PFSK-1 (cell line): Measurements from ENCODE around the gene RIPPLY1.

Experiments
- FOXP2 ChIP-seq: optimal IDR thresholded peaks from 2 replicates; pipeline ENCODE3; 2011; ENCODE audit warnings: borderline replicate concordance, control low read depth, inconsistent platforms; ENCODE audit not compliant: insufficient read depth; ENCODE audit errors: extremely low read length, extremely low read depth
- POLR2AphosphoS5 ChIP-seq: IDR thresholded peaks from 2 replicates; pipeline ENCODE4 v1.6.1; 2012; ENCODE audit warnings: low read depth, mild to moderate bottlenecking, control low read depth, low read length, moderate library complexity
- SIN3A ChIP-seq: IDR thresholded peaks from 2 replicates; pipeline ENCODE4 v1.6.1; 2012; ENCODE audit warnings: mild to moderate bottlenecking, low read length, moderate library complexity, borderline replicate concordance; ENCODE audit not compliant: insufficient read depth
- TAF1 ChIP-seq: IDR thresholded peaks from 2 replicates; pipeline ENCODE4 v1.6.1; 2012; ENCODE audit warnings: low read length, control low read depth, borderline replicate concordance; ENCODE audit not compliant: insufficient read depth
- TF ChIP-seq, protein P1 (sequence below), 2 experiments: IDR thresholded peaks; 2 replicates each; pipeline versions ENCODE4 v1.6.1 to v1.8.0; 2011 to 2012; ENCODE audit warnings: low read depth in 2 of 2, low read length in 2 of 2, control low read depth in 1 of 2, inconsistent platforms in 1 of 2, mild to moderate bottlenecking in 1 of 2, moderate library complexity in 1 of 2; ENCODE audit not compliant: insufficient read depth in 1 of 2

Gene RIPPLY1

DNA sequence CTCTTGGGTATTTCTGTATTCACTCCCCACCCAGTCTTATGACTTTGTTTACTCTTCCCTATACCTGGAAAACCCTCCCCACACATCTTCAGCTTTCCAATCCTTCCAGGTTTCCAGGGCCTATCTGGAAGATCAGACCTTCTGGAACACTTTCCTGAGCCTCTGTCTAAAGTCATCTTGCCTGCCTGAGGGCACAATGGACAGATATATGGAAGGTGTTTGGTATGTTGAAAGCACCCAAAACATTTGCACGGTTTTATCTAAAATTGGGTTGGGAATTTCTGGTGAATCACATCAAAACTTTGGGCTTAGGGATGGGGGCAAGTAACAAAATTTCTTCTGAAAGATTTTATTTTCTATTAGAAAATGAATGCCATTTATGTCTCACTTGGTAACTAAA lies 33.1 kb upstream of the RIPPLY1 start:
- TF ChIP-seq TAF1, result no peak
- no peak for TF ChIP-seq SIN3A
- TF ChIP-seq FOXP2, result no peak
- TF ChIP-seq, protein P1, sequence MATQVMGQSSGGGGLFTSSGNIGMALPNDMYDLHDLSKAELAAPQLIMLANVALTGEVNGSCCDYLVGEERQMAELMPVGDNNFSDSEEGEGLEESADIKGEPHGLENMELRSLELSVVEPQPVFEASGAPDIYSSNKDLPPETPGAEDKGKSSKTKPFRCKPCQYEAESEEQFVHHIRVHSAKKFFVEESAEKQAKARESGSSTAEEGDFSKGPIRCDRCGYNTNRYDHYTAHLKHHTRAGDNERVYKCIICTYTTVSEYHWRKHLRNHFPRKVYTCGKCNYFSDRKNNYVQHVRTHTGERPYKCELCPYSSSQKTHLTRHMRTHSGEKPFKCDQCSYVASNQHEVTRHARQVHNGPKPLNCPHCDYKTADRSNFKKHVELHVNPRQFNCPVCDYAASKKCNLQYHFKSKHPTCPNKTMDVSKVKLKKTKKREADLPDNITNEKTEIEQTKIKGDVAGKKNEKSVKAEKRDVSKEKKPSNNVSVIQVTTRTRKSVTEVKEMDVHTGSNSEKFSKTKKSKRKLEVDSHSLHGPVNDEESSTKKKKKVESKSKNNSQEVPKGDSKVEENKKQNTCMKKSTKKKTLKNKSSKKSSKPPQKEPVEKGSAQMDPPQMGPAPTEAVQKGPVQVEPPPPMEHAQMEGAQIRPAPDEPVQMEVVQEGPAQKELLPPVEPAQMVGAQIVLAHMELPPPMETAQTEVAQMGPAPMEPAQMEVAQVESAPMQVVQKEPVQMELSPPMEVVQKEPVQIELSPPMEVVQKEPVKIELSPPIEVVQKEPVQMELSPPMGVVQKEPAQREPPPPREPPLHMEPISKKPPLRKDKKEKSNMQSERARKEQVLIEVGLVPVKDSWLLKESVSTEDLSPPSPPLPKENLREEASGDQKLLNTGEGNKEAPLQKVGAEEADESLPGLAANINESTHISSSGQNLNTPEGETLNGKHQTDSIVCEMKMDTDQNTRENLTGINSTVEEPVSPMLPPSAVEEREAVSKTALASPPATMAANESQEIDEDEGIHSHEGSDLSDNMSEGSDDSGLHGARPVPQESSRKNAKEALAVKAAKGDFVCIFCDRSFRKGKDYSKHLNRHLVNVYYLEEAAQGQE (IDR thresholded peaks at IDR 0.05; ENCODE audit: insufficient read depth in 1 of 2, low read depth in 2 of 2, low read length in 2 of 2), result no peak
- no peak for TF ChIP-seq POLR2AphosphoS5

GRCh38 chrX:106935175-106935574 lies 32.0 kb upstream of the RIPPLY1 start:
- TF ChIP-seq SIN3A, result no peak
- no peak for TF ChIP-seq TAF1
- no peak for TF ChIP-seq POLR2AphosphoS5
- TF ChIP-seq FOXP2, result no peak
- TF ChIP-seq, protein P1 (IDR thresholded peaks at IDR 0.05; ENCODE audit: insufficient read depth in 1 of 2, low read depth in 2 of 2, low read length in 2 of 2), result no peak

DNA sequence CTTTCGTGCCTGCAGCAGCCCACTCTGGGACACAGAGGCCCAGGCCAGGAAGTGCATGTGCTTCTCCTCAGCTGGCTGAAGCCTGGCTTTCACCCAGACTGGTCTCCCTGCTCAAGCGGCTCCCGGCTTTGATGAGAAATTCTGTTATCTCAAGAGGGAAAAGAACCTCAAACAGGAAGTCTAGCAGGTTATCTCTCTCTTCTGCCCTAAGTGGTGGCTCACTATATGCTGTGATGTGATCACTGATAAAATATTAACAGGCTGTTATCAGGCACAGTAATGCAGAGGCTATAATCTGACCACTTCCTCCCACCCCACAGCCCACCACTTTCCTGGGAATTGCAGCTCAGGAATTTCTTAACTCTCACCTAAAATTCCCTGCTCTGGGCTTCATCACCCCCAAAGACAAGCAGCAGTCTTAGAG lies 30.4 kb upstream of the RIPPLY1 start:
- TF ChIP-seq, protein P1 (IDR thresholded peaks at IDR 0.05; ENCODE audit: insufficient read depth in 1 of 2, low read depth in 2 of 2, low read length in 2 of 2), result no peak
- TF ChIP-seq TAF1 (no peak), FOXP2 (no peak), POLR2AphosphoS5 (no peak), SIN3A (no peak)

DNA sequence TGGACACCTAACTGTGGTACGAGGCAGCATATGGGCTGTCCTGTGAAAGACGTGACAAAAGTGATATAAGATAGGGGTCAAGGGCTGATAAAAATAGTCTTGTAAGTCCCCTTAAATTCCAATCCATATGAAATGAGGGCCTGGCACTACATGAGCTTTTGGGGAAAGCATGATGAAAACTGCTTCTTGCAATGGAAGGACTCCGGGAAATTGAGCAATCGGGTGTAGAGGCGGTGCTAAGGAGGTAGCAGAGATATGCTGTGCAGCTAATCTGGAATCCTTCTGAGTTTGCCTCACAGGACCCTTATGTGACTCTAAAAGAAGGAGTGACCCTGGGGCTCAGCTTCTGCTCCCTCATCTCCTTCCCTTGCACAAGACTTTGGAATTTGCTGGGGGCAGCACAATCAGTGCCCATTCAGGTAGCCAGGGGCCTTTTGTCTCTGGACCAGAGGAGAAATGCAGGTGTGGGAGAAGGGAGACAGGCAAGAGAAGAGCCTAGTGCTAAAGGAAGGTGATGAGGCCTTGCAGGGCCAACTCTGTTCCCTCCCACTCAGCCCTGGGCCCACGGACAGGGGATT lies 29.9 kb upstream of the RIPPLY1 start:
- TF ChIP-seq POLR2AphosphoS5, result no peak

GRCh38 chrX:106932492-106932923 lies 29.4 kb upstream of the RIPPLY1 start:
- TF ChIP-seq POLR2AphosphoS5 (no peak), FOXP2 (no peak), TAF1 (no peak), SIN3A (no peak)
- TF ChIP-seq, protein P1 (IDR thresholded peaks at IDR 0.05; ENCODE audit: insufficient read depth in 1 of 2, low read depth in 2 of 2, low read length in 2 of 2), result no peak
